OCI-LY7 (cell line): Measurements from ENCODE around the gene ICE2. TPM values are rescaled to one million over a fixed set of nuclear protein-coding genes. Genes with fewer than 3 reads are reported as not detected.

Source experiments
- Bru-seq: library from RNA; stranded (reverse); fragments of 400-500 nt; gene quantifications from one replicate; lab custom pipeline; 2021; lab: Mats Ljungman, UMichigan
- BruChase-seq, 2 experiments: library from RNA; stranded (reverse); fragments of 400-500 nt; gene quantifications; one replicate each; lab custom pipeline; 2021; lab: Mats Ljungman, UMichigan
- BruUV-seq: library from RNA; stranded (reverse); fragments of 400-500 nt; replicated peaks from 2 replicates; lab custom pipeline; 2021; lab: Mats Ljungman, UMichigan
- CTCF ChIA-PET: fragments of 300-600 bp; sonication (Branson Sonifier 250); formaldehyde crosslinking; loops from one replicate; lab custom pipeline; 2022; ENCODE audit warnings: antibody characterized with exemption; ENCODE audit not compliant: unreplicated experiment; lab: Charles Lee
- POLR2A ChIA-PET: fragments of 300-600 bp; sonication (Branson Sonifier 250); formaldehyde crosslinking; loops from one replicate; lab custom pipeline; 2022; ENCODE audit warnings: antibody characterized with exemption; lab: Charles Lee
- DNase-seq: peaks from one replicate; pipeline ENCODE4 v3.0.0-alpha.2; 2015; ENCODE audit warnings: low spot score
- H2AFZ ChIP-seq: fragments of 200-600 bp; sonication (generic), shearing (Covaris generic); 2 replicates; pipeline ENCODE4 v1.6.1; 2014; ENCODE audit warnings: mild to moderate bottlenecking, antibody characterized with exemption, low read length, moderate library complexity
- H3K27ac ChIP-seq: fragments of 200-600 bp; sonication (generic); 2 replicates; pipeline ENCODE4 v1.5.1; 2014; ENCODE audit warnings: mixed run types, low read depth, mild to moderate bottlenecking, moderate library complexity, low read length, inconsistent platforms; ENCODE audit not compliant: poor library complexity, severe bottlenecking
- H3K36me3 ChIP-seq: fragments of 200-600 bp; sonication (generic); 2 replicates; pipeline ENCODE4 v1.6.1; 2014; ENCODE audit warnings: mild to moderate bottlenecking, antibody characterized with exemption, low read length, moderate library complexity, mixed read lengths; ENCODE audit not compliant: insufficient read depth
- H3K4me1 ChIP-seq: fragments of 200-600 bp; sonication (generic); 2 replicates; pipeline ENCODE4 v1.5.1; 2014; ENCODE audit warnings: mild to moderate bottlenecking, low read length; ENCODE audit not compliant: insufficient read depth, poor library complexity, severe bottlenecking
- H3K4me2 ChIP-seq: fragments of 200-600 bp; sonication (generic); 2 replicates; pipeline ENCODE4 v1.6.1; 2014; ENCODE audit warnings: mild to moderate bottlenecking, low read length
- H3K4me3 ChIP-seq: fragments of 200-600 bp; sonication (generic); 2 replicates; pipeline ENCODE4 v1.5.1; 2014; ENCODE audit warnings: mild to moderate bottlenecking, low read depth, low read length; ENCODE audit not compliant: poor library complexity, severe bottlenecking
- H3K79me2 ChIP-seq: fragments of 200-600 bp; sonication (generic); 2 replicates; pipeline ENCODE4 v1.6.1; 2016; ENCODE audit warnings: low read depth, mild to moderate bottlenecking, low read length, moderate library complexity, mixed read lengths; ENCODE audit not compliant: insufficient read depth
- H3K9me2 ChIP-seq: fragments of 200-600 bp; sonication (generic); 2 replicates; pipeline ENCODE4 v1.6.1; 2016; ENCODE audit warnings: mild to moderate bottlenecking, low read length, mixed read lengths; ENCODE audit not compliant: insufficient read depth
- H3K9me3 ChIP-seq: fragments of 200-600 bp; sonication (generic); 2 replicates; pipeline ENCODE4 v1.6.1; 2014; ENCODE audit warnings: mild to moderate bottlenecking, mixed run types, low read length, mixed read lengths
- H4K20me1 ChIP-seq: fragments of 200-600 bp; sonication (generic); 2 replicates; pipeline ENCODE4 v1.6.1; 2014; ENCODE audit warnings: mild to moderate bottlenecking, antibody characterized with exemption, low read length, moderate library complexity, mixed read lengths; ENCODE audit not compliant: insufficient read depth
- EZH2phosphoT487 ChIP-seq: fragments of 200-600 bp; sonication (generic); IDR thresholded peaks from 2 replicates; pipeline ENCODE4 v1.6.1; 2018; ENCODE audit warnings: low read depth, borderline replicate concordance, mild to moderate bottlenecking, mixed run types, antibody characterized with exemption, low read length, moderate library complexity, mixed read lengths
- intact Hi-C: fragments of 100-400 bp; cut with micrococcal nuclease; formaldehyde crosslinking; loops from one replicate; pipeline ENCODE4 v1.10.0; 2022; ENCODE audit not compliant: unreplicated experiment
- long read RNA-seq: library from polyadenylated mRNA; stranded (forward); transcript quantifications from one replicate; pipeline ENCODE4 v2.0.0, GENCODE V29; 2022
- total RNA-seq, 2 experiments: library from RNA; depleted of rRNA in 1 of 2; stranded (reverse); fragments of >200 nt in 1 of 2; shearing (Covaris generic) in 1 of 2; gene quantifications; 2 replicates each; pipeline ENCODE4 v1.2.3, GENCODE V29; 2014 to 2022
- TF ChIP-seq, protein P1 (sequence below): fragments of 200-600 bp; sonication (generic); conservative IDR thresholded peaks from 2 replicates; pipeline ENCODE4 v1.5.1; 2014; ENCODE audit warnings: mild to moderate bottlenecking, antibody characterized with exemption, low read length, moderate library complexity, mixed read lengths

ICE2 gene, protein sequence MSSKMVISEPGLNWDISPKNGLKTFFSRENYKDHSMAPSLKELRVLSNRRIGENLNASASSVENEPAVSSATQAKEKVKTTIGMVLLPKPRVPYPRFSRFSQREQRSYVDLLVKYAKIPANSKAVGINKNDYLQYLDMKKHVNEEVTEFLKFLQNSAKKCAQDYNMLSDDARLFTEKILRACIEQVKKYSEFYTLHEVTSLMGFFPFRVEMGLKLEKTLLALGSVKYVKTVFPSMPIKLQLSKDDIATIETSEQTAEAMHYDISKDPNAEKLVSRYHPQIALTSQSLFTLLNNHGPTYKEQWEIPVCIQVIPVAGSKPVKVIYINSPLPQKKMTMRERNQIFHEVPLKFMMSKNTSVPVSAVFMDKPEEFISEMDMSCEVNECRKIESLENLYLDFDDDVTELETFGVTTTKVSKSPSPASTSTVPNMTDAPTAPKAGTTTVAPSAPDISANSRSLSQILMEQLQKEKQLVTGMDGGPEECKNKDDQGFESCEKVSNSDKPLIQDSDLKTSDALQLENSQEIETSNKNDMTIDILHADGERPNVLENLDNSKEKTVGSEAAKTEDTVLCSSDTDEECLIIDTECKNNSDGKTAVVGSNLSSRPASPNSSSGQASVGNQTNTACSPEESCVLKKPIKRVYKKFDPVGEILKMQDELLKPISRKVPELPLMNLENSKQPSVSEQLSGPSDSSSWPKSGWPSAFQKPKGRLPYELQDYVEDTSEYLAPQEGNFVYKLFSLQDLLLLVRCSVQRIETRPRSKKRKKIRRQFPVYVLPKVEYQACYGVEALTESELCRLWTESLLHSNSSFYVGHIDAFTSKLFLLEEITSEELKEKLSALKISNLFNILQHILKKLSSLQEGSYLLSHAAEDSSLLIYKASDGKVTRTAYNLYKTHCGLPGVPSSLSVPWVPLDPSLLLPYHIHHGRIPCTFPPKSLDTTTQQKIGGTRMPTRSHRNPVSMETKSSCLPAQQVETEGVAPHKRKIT
- total RNA-seq (2014; rRNA removed; shearing (Covaris generic)) (35.5 and 37.1 TPM in 2 replicates), total RNA-seq (2022) (78.1 and 80.1 TPM in 2 replicates), Bru-seq, nascent RNA (percentile 85 among the genes with signal in this experiment), BruChase-seq, experiment 1, labeled RNA remaining after a 6-hour chase (percentile 82 among the genes with signal in this experiment), BruChase-seq, experiment 2, labeled RNA remaining after a 2-hour chase (percentile 82 among the genes with signal in this experiment)
- long read RNA-seq, full-length matches to known transcripts: 75 of 124 reads
- long read RNA-seq, partial matches to known transcripts: 20 of 124 reads
- long read RNA-seq, other reads (novel, unspliced or antisense): 29 of 124 reads

DNA sequence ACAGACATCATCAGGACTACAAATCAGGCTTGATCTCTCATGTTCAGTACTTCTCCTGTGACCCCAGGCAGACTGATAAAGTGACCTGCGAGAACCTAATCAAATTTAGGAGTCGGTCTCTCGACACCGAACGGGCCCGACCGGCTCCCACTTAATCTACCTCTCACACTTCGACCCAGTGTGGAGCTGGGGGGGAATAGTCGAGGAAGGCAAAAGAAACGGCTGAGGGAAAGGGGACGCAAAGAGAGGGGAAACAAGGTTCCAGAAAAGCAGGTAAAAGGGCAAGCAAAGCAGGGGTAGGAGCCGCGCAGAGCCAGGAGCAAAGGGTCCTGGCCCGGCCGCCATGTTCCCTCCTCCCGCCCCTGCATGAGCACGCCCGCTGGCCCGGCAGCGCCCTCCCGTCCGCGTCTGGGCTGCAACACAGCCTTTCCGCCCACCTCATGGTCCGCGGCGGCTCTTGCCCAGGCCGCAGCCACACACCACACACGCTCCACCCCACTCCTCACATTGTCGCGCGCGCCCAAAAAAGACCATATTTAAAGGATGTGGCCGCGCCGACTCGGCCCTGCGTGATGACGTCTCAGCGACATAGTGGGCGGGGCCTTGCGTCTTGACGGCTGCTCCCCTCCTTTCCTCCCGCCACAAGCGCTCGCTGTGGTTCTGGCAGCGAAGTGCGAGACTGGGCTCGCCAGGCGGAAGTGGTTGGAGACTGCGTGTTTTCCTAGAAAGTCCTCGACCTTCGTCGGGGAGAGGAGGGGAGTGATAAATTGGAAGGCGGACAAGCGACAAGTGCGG, at the start of gene ICE2:
TSS of gene ICE2 (minus strand) at position 577 of the 795 bp plus-strand sequence. CDS start 1,165 bp downstream, outside the sequence.
- Histone ChIP-seq H3K9me2 (no peaks in the 10 kb centered on the region), H3K4me1 (peaks cover 29% of the 10 kb centered on the region), H3K4me3 (peak within 1 kb of the TSS; percentile 77), H3K27ac (peak within 1 kb of the TSS; percentile 51), H3K79me2 (peaks cover 42% of the 10 kb centered on the region), H3K4me2 (peak within 1 kb of the TSS; percentile 91), H2AFZ (peak within 1 kb of the TSS; percentile 95), H3K9me3 (no peaks in the 10 kb centered on the region), H3K36me3 (peaks cover 34% of the 10 kb centered on the region), H4K20me1 (peaks cover 12% of the 10 kb centered on the region; the same call in 1 of the 2 replicates)
- TF ChIP-seq, protein P1, sequence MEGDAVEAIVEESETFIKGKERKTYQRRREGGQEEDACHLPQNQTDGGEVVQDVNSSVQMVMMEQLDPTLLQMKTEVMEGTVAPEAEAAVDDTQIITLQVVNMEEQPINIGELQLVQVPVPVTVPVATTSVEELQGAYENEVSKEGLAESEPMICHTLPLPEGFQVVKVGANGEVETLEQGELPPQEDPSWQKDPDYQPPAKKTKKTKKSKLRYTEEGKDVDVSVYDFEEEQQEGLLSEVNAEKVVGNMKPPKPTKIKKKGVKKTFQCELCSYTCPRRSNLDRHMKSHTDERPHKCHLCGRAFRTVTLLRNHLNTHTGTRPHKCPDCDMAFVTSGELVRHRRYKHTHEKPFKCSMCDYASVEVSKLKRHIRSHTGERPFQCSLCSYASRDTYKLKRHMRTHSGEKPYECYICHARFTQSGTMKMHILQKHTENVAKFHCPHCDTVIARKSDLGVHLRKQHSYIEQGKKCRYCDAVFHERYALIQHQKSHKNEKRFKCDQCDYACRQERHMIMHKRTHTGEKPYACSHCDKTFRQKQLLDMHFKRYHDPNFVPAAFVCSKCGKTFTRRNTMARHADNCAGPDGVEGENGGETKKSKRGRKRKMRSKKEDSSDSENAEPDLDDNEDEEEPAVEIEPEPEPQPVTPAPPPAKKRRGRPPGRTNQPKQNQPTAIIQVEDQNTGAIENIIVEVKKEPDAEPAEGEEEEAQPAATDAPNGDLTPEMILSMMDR: no peak
- no peak for TF ChIP-seq EZH2phosphoT487
- intact Hi-C loops: no loop called here
- DNase-seq: peak; percentile 95
- CTCF ChIA-PET: no interaction called here
- POLR2A ChIA-PET: interaction anchor here (0.6 to 1.4 kb wide), 3 partner anchors 24 to 33 kb away, joined by 3 to 4 read pairs (median 4); no protein-coding TSS in a partner anchor
- no TSS peak for BruUV-seq

DNA sequence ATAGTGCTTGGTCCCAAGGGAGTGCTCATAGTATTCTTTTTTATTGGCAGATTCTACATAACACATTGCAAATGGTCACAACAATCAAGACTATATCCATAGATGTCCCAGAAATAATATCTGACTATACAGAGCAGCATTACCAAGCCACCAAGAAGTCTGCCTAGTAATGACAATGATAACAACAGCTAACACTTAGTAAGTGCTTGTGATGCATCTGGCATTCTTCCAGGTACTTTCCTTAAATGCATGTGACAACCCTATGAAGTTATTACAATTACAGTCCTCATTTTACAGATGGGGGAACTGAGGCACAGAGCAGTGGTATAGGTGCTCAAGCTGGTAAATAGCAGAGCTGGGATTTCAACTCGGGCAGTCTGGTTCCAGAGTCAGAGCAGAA, 49.6 kb upstream of the ICE2 start:
- ChIA-PET CTCF (no interaction called here), POLR2A (no interaction called here)
- TF ChIP-seq, protein P1: no peak
- no peak for TF ChIP-seq EZH2phosphoT487
- H3K79me2 ChIP-seq: no peaks in the 10 kb centered on the region
- BruUV-seq: no TSS peak
- DNase-seq: no peak
- H3K4me1 ChIP-seq: no peaks in the 10 kb centered on the region
- H3K36me3 ChIP-seq: no peaks in the 10 kb centered on the region
- no peaks in the 10 kb centered on the region for H4K20me1 ChIP-seq
- no peak overlapping the region for H2AFZ ChIP-seq
- no peak overlapping the region for H3K4me3 ChIP-seq
- H3K9me2 ChIP-seq: no peaks in the 10 kb centered on the region
- H3K4me2 ChIP-seq: no peak overlapping the region
- no peak overlapping the region for H3K27ac ChIP-seq
- intact Hi-C loops: no loop called here
- no peaks in the 10 kb centered on the region for H3K9me3 ChIP-seq
